GM06990 (cell line): Measurements from ENCODE around the gene PNPT1.
"Not testable (repeated sequence)": the region's sequence is repeated elsewhere in the genome, so short reads cannot be mapped to it uniquely, and the experiment has no call there.

Experiments used
- DNase-seq: peaks from one replicate; pipeline ENCODE4 v3.0.0-alpha.2; 2011; ENCODE audit not compliant: insufficient read length; ENCODE audit errors: extremely low read depth
- H3K27me3 ChIP-seq: replicated peaks from 2 replicates; pipeline ENCODE4 v1.6.0; 2011; ENCODE audit warnings: low read length; ENCODE audit not compliant: control insufficient read depth, insufficient read depth
- H3K36me3 ChIP-seq: 2 replicates; pipeline ENCODE4 v1.5.1; 2011; ENCODE audit warnings: low read length; ENCODE audit not compliant: control insufficient read depth, insufficient read depth
- H3K4me3 ChIP-seq: replicated peaks from 2 replicates; pipeline ENCODE4 v1.5.1; 2011; ENCODE audit warnings: low read depth, mild to moderate bottlenecking, control low read depth, low read length
- TF ChIP-seq, protein P1 (sequence below): IDR thresholded peaks from 2 replicates; pipeline ENCODE4 v1.5.1; 2011; ENCODE audit warnings: low read length, control low read depth, mild to moderate bottlenecking, inconsistent platforms; ENCODE audit not compliant: insufficient read depth, poor library complexity, severe bottlenecking

PNPT1 gene

DNA sequence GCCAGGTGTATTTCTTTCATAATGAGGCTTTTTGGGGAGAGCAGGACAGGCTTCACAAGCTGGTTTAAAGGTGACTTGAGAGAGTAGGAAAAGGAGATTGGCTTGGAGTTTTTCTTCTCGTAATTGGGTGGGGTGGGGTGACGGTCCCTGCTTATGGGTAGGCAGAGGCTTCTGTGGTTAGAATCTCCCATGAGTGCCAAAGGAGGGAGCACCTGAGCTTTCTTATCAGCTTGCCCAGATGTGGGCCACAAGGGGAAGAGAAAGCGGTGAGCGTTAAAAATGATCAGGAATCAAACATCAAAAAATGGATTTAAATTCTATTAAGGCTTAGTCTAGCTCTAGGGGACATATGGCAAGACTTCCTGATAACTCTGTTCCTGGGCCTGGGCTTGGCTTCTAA is 9.7 kb upstream of the PNPT1 start:
- Histone ChIP-seq H3K27me3 (no peaks in the 10 kb centered on the region), H3K4me3 (no peak overlapping the region), H3K36me3 (no peaks in the 10 kb centered on the region)
- TF ChIP-seq, protein P1, sequence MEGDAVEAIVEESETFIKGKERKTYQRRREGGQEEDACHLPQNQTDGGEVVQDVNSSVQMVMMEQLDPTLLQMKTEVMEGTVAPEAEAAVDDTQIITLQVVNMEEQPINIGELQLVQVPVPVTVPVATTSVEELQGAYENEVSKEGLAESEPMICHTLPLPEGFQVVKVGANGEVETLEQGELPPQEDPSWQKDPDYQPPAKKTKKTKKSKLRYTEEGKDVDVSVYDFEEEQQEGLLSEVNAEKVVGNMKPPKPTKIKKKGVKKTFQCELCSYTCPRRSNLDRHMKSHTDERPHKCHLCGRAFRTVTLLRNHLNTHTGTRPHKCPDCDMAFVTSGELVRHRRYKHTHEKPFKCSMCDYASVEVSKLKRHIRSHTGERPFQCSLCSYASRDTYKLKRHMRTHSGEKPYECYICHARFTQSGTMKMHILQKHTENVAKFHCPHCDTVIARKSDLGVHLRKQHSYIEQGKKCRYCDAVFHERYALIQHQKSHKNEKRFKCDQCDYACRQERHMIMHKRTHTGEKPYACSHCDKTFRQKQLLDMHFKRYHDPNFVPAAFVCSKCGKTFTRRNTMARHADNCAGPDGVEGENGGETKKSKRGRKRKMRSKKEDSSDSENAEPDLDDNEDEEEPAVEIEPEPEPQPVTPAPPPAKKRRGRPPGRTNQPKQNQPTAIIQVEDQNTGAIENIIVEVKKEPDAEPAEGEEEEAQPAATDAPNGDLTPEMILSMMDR: no peak
- no peak for DNase-seq

DNA sequence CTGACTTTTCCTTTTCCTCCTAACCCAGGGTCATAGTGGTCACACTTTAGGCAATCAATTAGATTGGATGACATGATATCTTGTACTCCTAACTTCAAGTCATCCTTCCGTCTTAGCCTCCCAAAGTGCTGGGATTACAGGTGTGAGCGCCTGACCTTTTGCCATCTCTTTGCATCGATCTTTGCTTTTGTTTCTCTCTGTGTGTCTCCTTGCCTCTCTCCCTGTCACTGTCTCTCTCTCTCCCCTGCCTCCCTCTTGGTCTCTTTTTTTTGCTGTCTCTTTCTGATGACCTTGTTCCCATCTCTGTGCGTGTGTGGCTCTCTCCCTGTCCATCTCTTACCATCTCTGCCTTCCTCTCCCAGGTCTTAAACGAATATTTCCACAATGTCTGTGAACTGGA is 904 bp downstream of the PNPT1 start:
- DNase-seq, H3K36me3 ChIP-seq, H3K27me3 ChIP-seq: not testable (repeated sequence)
- peak overlapping the region; percentile 86 for H3K4me3 ChIP-seq

DNA sequence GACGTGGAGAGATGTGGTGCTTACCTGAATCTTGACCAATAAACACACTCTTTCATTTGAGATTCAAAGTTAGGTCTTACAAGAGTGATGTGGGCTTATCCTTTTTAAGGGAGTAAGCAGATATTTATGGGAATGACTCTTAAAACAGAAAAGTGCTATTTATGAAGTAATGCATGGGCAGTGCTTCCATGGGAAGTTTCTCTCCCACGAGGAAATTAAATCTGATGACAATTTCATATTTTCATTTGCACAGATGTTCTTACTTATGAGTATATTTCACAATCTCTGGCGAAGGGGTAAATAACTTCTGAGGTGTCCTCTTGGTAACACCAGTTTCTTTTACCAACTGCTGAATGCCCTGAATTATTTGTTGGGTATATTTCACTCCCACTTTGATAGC is 21.0 kb downstream of the PNPT1 start:
- H3K4me3 ChIP-seq: no peak overlapping the region
- DNase-seq: no peak

DNA sequence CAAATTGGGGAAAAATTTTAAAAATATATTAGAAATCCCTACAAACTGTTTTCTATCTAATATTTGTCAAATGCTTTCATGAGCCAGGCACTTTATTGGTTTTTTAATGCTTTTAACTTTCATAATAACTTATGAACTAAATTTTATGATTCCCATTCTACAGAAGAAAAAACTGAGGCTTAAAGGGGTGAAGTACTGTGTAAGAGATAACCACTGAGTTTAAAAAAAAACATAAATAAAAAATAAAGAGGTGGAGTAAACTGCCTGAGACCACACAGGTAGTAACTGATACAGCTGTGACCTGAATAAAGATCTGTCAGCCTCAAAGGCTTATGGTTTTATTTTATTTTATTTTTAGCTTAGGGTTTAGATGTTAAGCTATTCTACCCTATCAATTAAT is 24.7 kb downstream of the PNPT1 start:
- Histone ChIP-seq H3K36me3 (peaks cover 7% of the 10 kb centered on the region), H3K27me3 (no peaks in the 10 kb centered on the region), H3K4me3 (no peak overlapping the region)
- TF ChIP-seq, protein P1: no peak
- no peak for DNase-seq

More for the DNA sequence above, 21.0 kb downstream of the PNPT1 start:
- TF ChIP-seq, protein P1: no peak
- peaks cover 6% of the 10 kb centered on the region for H3K36me3 ChIP-seq
- no peaks in the 10 kb centered on the region for H3K27me3 ChIP-seq

DNA sequence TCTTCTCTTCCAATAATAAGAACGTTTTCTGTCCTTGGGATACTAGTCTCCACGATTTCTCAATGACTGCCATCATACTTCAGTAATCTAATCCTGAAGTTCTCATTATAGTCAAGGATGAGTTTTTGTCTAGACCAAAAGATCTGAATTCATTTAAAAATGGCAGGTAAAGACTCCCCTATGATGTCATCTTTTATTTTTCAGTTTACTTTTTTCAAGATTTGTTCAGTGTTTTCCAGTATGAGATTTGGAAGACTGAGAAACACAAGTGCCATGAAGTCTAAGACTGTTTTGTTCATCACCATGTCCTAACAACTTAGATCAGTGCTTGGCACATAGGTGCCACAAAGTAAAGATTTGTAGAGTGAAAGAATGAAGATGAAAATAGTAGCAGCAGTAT is 40.4 kb downstream of the PNPT1 start:
- TF ChIP-seq, protein P1: no peak
- no peaks in the 10 kb centered on the region for H3K27me3 ChIP-seq
- DNase-seq: no peak
- H3K4me3 ChIP-seq: no peak overlapping the region
- H3K36me3 ChIP-seq: peaks cover 1% of the 10 kb centered on the region

DNA sequence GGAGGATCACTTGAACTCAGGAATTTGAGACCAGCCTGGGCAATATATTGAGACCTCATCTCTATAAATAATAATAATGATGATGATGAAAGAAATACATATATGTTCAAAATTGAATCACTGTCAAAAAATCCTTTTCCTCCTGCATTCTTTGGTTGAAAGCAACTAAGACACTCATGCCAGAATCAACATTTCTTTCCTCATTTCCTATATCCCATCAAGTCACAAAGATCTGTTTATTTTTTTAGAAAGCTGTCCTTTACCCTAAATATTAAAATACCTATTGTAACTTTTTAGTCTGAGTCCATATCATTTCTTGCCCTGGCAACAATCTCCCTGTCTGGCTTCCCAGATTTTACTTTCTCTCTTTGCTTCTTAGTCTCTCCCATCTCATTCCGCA is 44.4 kb downstream of the PNPT1 start:
- H3K36me3 ChIP-seq: peaks cover 3% of the 10 kb centered on the region
- H3K27me3 ChIP-seq: no peaks in the 10 kb centered on the region
- no peak for DNase-seq
- H3K4me3 ChIP-seq: no peak overlapping the region
- TF ChIP-seq, protein P1: no peak
